NOMO-1 treated with dmso at 0.1 percent for 144 hours (cell line): ENCODE results near the gene ZNF70.

Experiments
- DNase-seq: peaks from one replicate; lab custom pipeline; 2025; ENCODE audit not compliant: unreplicated experiment; lab: John Stamatoyannopoulos, UW

ZNF70 gene

GRCh38 chr22:23720855-23721254, 30.1 kb downstream of the ZNF70 start:
- DNase-seq, result no peak

- DNase-seq, result no peak
Observed at GRCh38 chr22:23718371-23719165, 32.3 kb downstream of the ZNF70 start.

- DNase-seq, result peak; percentile 75
Observed at GRCh38 chr22:23716811-23717801, 33.8 kb downstream of the ZNF70 start.

- DNase-seq, result no peak
Observed at GRCh38 chr22:23715806-23716375, 35.0 kb downstream of the ZNF70 start.

- no peak for DNase-seq
Observed at GRCh38 chr22:23714596-23715578, 36.0 kb downstream of the ZNF70 start.

GRCh38 chr22:23713696-23714595, 37.0 kb downstream of the ZNF70 start:
- no peak for DNase-seq

GRCh38 chr22:23712256-23712655, 38.7 kb downstream of the ZNF70 start:
- no peak for DNase-seq

GRCh38 chr22:23709107-23709506, 41.8 kb downstream of the ZNF70 start:
- DNase-seq, result no peak

GRCh38 chr22:23708270-23708669, 42.6 kb downstream of the ZNF70 start:
- DNase-seq, result no peak

GRCh38 chr22:23705358-23705757, 45.6 kb downstream of the ZNF70 start:
- DNase-seq, result no peak

GRCh38 chr22:23704829-23705228, 46.1 kb downstream of the ZNF70 start:
- DNase-seq, result no peak

GRCh38 chr22:23704062-23704461, 46.9 kb downstream of the ZNF70 start:
- DNase-seq, result no peak

- no peak for DNase-seq
Observed at GRCh38 chr22:23700706-23701105, 50.2 kb downstream of the ZNF70 start.

GRCh38 chr22:23698673-23699235, 52.2 kb downstream of the ZNF70 start:
- DNase-seq, result no peak

- no peak for DNase-seq
Observed at GRCh38 chr22:23698094-23698493, 52.8 kb downstream of the ZNF70 start.

- DNase-seq, result no peak
Observed at GRCh38 chr22:23697031-23697970, 53.6 kb downstream of the ZNF70 start.

- DNase-seq, result peak; percentile 78
Observed at GRCh38 chr22:23696326-23696851, 54.5 kb downstream of the ZNF70 start.
